GM19193 (cell line): ENCODE data around the gene GLTP.

Source experiments
- POLR2A ChIP-seq: IDR thresholded peaks from 4 replicates; pipeline ENCODE4 v1.6.1; 2011; ENCODE audit not compliant: insufficient read depth, insufficient read length; ENCODE audit errors: extremely low read depth

Gene GLTP

DNA sequence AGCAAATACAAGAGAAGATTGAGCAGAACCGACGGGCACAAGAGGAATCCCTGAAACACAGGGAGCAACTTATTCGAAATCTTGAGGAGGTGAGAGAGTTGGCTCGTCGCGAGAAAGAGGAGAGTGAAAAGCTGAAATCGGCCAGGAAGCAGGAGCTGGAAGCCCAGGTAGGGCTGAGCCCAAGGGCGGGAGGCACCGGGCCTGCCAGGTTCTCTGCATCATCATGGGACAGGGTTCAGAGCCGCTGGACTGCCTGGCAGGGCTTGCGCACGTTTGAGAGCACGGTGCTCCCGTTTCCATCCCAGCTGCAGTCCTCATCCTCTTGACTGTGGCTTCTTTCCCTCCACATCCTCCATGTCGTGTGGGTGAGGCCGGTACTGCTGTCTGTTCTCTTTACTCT is 34.1 kb upstream of the GLTP start:
- no peak for TF ChIP-seq POLR2A

DNA sequence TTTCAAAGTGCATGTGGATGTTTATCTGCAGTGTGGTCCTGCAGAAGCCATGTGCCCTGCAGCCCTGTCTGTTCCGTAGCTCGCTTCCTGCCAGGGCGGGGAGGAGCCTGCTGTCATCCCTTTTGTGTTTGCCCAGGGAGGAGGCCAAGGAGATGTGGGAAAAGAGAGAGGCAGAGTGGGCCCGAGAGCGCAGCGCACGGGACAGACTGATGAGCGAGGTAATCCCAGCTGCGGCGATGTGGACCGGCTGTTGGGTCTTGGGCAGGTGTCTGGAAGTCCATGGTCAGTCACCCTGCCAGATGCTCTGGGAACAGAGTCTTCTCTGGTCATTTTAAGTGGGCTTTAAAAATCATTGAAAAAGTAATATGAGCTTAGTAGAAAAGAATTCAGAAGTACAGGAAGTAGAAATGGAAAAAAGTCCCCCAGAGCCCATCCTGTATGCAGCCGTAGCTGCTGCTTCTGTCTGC is 32.5 kb upstream of the GLTP start:
- no peak for TF ChIP-seq POLR2A

- no peak for TF ChIP-seq POLR2A
These were observed 30.6 kb upstream of the GLTP start for GRCh38 chr12:109910969-109911348.

GRCh38 chr12:109910254-109910968 is 30.1 kb upstream of the GLTP start:
- no peak for TF ChIP-seq POLR2A

GRCh38 chr12:109905301-109905700 is 25.0 kb upstream of the GLTP start:
- no peak for TF ChIP-seq POLR2A

DNA sequence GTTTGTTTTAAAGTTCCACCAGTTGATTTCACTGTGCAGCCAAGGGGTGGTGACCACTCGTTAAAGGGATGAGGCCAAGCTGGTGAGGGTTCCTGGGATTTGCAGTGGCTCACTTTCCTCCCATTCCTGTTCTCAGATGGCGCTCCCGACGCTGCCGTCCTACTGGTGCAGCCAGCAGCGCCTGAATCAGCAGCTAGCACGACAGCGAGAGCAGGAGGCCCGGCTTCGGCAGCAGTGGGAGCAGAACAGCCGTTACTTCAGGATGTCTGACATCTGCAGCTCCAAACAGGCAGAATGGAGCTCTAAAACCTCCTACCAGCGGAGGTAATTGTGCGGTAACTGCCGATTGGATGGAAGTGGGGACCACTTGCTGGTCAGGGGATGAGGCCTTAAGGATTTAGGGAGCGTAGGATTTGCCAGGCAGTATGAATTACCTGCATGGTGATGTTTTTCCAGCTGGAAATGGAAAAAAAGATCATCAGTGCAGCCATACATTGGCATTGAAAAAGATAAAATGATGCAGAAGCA is 22.6 kb upstream of the GLTP start:
- no peak for TF ChIP-seq POLR2A

GRCh38 chr12:109900752-109901580 is 20.6 kb upstream of the GLTP start:
- no peak for TF ChIP-seq POLR2A

DNA sequence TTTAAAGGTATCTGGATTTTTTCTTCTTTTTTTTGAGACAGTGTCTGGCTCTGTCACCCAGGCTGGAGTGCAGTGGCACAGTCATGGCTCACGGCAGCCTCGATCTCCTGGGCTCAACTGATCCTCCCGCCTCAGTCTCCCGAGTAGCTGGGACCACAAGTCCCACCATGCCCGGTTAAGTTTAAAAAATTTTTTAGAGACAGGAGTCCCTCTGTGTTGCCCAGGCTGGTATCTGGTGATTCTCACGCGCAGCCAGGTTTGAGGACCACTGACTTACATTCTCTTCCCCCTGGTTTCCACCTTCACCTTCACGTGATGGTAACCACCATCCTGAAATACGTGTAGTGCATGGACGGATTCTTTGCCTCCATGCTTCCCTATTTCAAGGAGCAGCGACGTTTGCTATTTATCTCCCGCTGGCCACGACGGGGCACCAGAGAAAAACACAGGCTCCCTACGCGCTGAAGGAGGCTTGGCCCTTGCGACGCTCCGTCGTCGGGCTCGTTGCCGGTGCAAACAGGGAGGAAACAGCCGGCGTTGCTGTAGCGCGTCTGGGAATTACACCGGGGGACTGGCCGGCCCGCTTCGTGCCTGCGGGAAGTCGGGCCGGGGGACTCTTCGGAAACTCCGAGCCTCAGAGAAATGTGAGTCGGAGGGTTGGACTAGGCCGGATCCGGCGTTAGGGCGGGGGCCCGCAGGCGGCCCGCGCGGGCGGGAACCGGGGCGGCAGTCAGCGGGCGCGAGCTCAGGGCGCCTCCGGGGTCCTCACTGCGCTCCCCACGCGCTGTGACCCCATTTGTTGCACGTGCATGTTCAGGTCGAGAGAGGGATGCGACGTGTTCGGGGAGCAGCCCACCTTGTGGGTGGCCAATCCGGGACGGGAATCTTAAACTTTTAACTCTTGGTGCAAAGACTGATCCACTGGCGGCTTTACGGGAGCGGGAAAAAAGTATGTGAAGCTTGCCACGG is 19.7 kb upstream of the GLTP start, which contains the start of gene TCHP:
Gene TCHP (plus strand): TSS at position 492 of the 969 bp plus-strand sequence. CDS start 2,753 bp downstream, outside the sequence.
- peak; percentile 80 for TF ChIP-seq POLR2A

GRCh38 chr12:109897029-109897428 is 16.7 kb upstream of the GLTP start:
- TF ChIP-seq POLR2A: no peak

DNA sequence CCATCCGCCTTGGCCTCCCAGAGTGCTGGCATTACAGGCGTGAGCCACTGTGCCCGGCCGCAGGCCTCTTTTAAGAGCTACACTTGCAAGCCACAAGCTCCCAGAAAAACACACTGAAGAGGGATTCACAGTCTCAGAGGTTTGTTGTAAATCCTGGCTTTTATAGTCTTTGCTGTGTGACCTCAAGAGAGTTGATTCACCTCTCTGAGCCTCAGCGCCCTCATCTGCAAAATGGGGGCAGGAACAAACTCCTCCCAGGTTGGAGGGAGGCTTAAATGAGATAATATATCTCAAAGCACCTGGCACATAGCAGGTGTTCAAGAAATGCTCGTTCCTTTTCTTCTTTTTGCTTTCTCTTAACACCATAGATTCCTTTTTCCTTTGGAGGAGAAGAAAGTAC is 15.8 kb upstream of the GLTP start:
- TF ChIP-seq POLR2A: no peak

GRCh38 chr12:109894939-109895338 is 14.6 kb upstream of the GLTP start:
- no peak for TF ChIP-seq POLR2A

DNA sequence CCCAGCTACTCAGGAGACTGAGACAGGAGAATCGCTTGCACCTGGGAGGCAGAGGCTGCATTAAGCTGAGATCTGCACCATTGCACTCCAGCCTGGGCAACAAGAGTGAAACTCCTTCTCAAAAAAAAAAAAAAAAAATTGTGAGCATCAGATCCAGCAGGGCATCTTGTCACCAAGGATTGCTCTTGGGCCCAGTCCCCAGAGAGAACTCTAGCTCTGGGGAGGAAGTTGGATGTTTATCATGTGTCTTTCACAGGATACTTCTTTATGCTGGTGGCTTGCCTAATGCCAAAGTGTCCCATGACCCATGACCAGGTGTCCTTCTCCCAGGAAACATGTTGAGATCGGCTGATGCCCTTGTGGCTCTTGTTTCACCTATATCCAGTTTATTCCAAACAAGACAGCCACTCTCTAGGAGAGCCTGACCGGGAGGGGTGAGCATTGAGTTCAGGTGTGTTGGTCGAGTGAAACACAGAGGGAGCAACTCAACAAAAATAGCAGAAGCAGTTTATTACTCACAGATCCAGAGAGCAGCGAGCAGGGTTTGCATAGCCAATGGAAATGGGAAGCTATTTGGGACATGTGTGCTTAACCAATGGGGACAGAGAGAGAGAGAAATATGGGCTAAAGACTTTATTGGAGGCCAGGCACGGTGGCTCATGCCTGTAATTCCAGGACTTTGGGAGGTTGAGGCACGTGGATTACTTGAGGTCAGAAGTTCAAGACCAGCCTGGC is 13.1 kb upstream of the GLTP start:
- TF ChIP-seq POLR2A: no peak

- TF ChIP-seq POLR2A: no peak
These were observed 12.4 kb upstream of the GLTP start for GRCh38 chr12:109892748-109893147.
